OCI-LY3 (cell line): ENCODE results near the gene BRD2.

ENCODE experiments used
- H2AFZ ChIP-seq: fragments of 200-600, 300-600 bp; shearing (Covaris generic); 2 replicates; pipeline ENCODE4 v1.6.0; 2014; ENCODE audit warnings: antibody characterized with exemption, low read depth, low read length
- H3K27ac ChIP-seq: fragments of 200-600, 300-600 bp; sonication (generic); 2 replicates; pipeline ENCODE4 v1.5.1; 2014; ENCODE audit warnings: mild to moderate bottlenecking, low read length, moderate library complexity, mixed read lengths
- H3K27me3 ChIP-seq: fragments of 200-600, 300-600 bp; sonication (generic); 2 replicates; pipeline ENCODE4 v1.6.1; 2014; ENCODE audit warnings: low read depth, low read length, mixed read lengths
- H3K36me3 ChIP-seq: fragments of 200-600, 300-600 bp; sonication (generic); replicated peaks from 2 replicates; pipeline ENCODE3; 2014; ENCODE audit warnings: low read depth, low read length, mixed read lengths
- H3K4me1 ChIP-seq: fragments of 300-600, 200-600 bp; sonication (generic); 2 replicates; pipeline ENCODE4 v1.6.1; 2014; ENCODE audit warnings: low read length, mixed read lengths
- H3K4me2 ChIP-seq: fragments of 200-600, 300-600 bp; sonication (generic); 2 replicates; pipeline ENCODE4 v1.6.1; 2014; ENCODE audit warnings: low read length, mixed read lengths
- H3K4me3 ChIP-seq: fragments of 300-600, 200-600 bp; sonication (generic); 2 replicates; pipeline ENCODE4 v1.5.1; 2014; ENCODE audit warnings: antibody characterized with exemption, mild to moderate bottlenecking, low read length, moderate library complexity
- H3K79me2 ChIP-seq: fragments of 300-600, 200-600 bp; shearing (Covaris generic); 2 replicates; pipeline ENCODE4 v1.6.1; 2014; ENCODE audit warnings: mild to moderate bottlenecking, low read length, mixed read lengths
- H3K9ac ChIP-seq: fragments of 300-600, 200-600 bp; shearing (Covaris generic); 2 replicates; pipeline ENCODE4 v1.6.0; 2014; ENCODE audit warnings: mild to moderate bottlenecking, low read length, moderate library complexity
- H3K9me3 ChIP-seq: fragments of 200-600, 300-600 bp; shearing (Covaris generic); 2 replicates; pipeline ENCODE4 v1.6.1; 2014; ENCODE audit warnings: low read length, mixed read lengths; ENCODE audit not compliant: insufficient read depth
- H4K20me1 ChIP-seq: fragments of 200-600, 300-600 bp; sonication (generic); 2 replicates; pipeline ENCODE4 v1.6.1; 2016; ENCODE audit warnings: low read length, mixed read lengths; ENCODE audit not compliant: insufficient read depth
- EZH2phosphoT487 ChIP-seq: fragments of 200-600 bp; shearing (Covaris generic); IDR thresholded peaks from 2 replicates; pipeline ENCODE4 v1.6.1; 2018; ENCODE audit warnings: antibody characterized with exemption, mixed run types, low read depth
- TF ChIP-seq, protein P1 (sequence below): fragments of 200-600, 300-600 bp; sonication (generic); IDR thresholded peaks from 2 replicates; pipeline ENCODE4 v1.5.1; 2014; ENCODE audit warnings: antibody characterized with exemption, low read length, low read depth

The BRD2 gene

DNA sequence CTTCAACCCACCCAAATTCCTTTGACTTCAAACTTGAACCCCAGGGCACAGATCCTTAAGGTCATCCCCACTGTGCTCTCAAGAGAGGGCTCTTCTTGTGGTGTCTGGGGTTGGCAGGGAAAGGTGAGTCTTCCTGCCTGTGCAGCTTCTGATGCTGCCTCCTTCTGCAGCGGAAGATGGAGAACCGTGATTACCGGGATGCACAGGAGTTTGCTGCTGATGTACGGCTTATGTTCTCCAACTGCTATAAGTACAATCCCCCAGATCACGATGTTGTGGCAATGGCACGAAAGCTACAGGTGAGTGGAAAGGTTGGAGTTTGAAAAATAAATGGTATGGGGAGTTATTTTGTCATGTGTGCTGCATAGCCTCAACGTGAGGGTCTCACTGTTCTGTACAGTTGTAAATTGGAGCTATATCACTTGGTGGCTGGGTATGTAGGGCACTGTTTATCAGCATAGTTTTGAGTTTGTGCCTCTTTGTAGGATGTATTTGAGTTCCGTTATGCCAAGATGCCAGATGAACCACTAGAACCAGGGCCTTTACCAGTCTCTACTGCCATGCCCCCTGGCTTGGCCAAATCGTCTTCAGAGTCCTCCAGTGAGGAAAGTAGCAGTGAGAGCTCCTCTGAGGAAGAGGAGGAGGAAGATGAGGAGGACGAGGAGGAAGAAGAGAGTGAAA lies 9.0 kb downstream of the BRD2 start:
- Histone ChIP-seq H2AFZ (no peak overlapping the region), H3K9me3 (no peaks in the 10 kb centered on the region), H3K36me3 (peaks cover 97% of the 10 kb centered on the region), H3K27me3 (no peaks in the 10 kb centered on the region), H3K4me3 (no peak overlapping the region), H3K4me2 (no peak overlapping the region), H3K9ac (no peak overlapping the region), H4K20me1 (peaks cover 95% of the 10 kb centered on the region), H3K79me2 (peaks cover 76% of the 10 kb centered on the region), H3K4me1 (peaks cover 3% of the 10 kb centered on the region; the same call in 1 of the 2 replicates), H3K27ac (no peak overlapping the region)
- TF ChIP-seq EZH2phosphoT487 = no peak
- TF ChIP-seq, protein P1, sequence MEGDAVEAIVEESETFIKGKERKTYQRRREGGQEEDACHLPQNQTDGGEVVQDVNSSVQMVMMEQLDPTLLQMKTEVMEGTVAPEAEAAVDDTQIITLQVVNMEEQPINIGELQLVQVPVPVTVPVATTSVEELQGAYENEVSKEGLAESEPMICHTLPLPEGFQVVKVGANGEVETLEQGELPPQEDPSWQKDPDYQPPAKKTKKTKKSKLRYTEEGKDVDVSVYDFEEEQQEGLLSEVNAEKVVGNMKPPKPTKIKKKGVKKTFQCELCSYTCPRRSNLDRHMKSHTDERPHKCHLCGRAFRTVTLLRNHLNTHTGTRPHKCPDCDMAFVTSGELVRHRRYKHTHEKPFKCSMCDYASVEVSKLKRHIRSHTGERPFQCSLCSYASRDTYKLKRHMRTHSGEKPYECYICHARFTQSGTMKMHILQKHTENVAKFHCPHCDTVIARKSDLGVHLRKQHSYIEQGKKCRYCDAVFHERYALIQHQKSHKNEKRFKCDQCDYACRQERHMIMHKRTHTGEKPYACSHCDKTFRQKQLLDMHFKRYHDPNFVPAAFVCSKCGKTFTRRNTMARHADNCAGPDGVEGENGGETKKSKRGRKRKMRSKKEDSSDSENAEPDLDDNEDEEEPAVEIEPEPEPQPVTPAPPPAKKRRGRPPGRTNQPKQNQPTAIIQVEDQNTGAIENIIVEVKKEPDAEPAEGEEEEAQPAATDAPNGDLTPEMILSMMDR = no peak

DNA sequence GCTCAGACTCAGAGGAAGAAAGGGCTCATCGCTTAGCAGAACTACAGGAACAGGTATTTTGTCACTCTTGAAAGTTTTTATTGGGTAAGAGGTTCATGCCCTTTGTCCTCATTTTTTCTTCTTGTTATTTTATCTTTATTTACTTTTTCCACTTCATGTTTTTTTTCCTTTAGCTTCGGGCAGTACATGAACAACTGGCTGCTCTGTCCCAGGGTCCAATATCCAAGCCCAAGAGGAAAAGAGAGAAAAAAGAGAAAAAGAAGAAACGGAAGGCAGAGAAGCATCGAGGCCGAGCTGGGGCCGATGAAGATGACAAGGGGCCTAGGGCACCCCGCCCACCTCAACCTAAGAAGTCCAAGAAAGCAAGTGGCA lies 9.5 kb downstream of the BRD2 start:
- Histone ChIP-seq H3K27ac (no peak overlapping the region), H4K20me1 (peaks cover 91% of the 10 kb centered on the region), H3K9me3 (no peaks in the 10 kb centered on the region), H3K4me2 (no peak overlapping the region), H2AFZ (no peak overlapping the region), H3K36me3 (peaks cover 97% of the 10 kb centered on the region), H3K27me3 (no peaks in the 10 kb centered on the region), H3K4me1 (peaks cover 3% of the 10 kb centered on the region; the same call in 1 of the 2 replicates), H3K79me2 (peaks cover 70% of the 10 kb centered on the region), H3K4me3 (no peak overlapping the region), H3K9ac (no peak overlapping the region)
- TF ChIP-seq, protein P1 = no peak
- TF ChIP-seq EZH2phosphoT487 = no peak

DNA sequence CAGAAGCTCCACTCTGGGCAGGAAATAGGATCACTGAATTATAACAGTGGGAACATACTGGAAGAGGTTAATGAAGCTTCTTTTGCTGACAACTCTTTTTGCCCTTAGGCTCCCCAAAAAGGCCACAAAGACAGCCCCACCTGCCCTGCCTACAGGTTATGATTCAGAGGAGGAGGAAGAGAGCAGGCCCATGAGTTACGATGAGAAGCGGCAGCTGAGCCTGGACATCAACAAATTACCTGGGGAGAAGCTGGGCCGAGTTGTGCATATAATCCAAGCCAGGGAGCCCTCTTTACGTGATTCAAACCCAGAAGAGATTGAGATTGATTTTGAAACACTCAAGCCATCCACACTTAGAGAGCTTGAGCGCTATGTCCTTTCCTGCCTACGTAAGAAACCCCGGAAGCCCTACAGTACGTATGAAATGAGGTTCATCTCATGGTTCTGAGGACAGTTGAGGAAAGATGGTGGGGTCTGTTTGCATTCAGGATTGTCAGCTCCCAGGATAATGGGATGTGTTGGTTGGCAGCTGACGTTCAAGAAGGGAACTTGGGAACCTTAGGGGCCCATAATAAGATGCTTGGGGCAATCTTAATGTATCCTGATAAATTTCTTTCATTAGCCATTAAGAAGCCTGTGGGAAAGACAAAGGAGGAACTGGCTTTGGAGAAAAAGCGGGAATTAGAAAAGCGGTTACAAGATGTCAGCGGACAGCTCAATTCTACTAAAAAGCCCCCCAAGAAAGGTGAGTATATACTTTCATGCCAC lies 11.5 kb downstream of the BRD2 start:
- TF ChIP-seq, protein P1 = no peak
- no peak for TF ChIP-seq EZH2phosphoT487
- Histone ChIP-seq H3K79me2 (peaks cover 51% of the 10 kb centered on the region), H4K20me1 (peaks cover 81% of the 10 kb centered on the region)

DNA sequence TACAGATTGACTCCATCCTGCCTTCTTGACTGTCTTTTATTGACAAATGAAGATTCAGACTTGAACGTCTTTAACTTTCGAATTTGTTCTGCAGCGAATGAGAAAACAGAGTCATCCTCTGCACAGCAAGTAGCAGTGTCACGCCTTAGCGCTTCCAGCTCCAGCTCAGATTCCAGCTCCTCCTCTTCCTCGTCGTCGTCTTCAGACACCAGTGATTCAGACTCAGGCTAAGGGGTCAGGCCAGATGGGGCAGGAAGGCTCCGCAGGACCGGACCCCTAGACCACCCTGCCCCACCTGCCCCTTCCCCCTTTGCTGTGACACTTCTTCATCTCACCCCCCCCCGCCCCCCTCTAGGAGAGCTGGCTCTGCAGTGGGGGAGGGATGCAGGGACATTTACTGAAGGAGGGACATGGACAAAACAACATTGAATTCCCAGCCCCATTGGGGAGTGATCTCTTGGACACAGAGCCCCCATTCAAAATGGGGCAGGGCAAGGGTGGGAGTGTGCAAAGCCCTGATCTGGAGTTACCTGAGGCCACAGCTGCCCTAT lies 12.2 kb downstream of the BRD2 start:
- H3K79me2 ChIP-seq = peaks cover 44% of the 10 kb centered on the region
- H3K9ac ChIP-seq = no peak overlapping the region
- H3K27me3 ChIP-seq = no peaks in the 10 kb centered on the region
- peaks cover 72% of the 10 kb centered on the region for H3K36me3 ChIP-seq
- no peak overlapping the region for H2AFZ ChIP-seq
- H4K20me1 ChIP-seq = peaks cover 74% of the 10 kb centered on the region
- H3K4me1 ChIP-seq = no peaks in the 10 kb centered on the region
- no peaks in the 10 kb centered on the region for H3K9me3 ChIP-seq
- no peak overlapping the region for H3K27ac ChIP-seq
- no peak overlapping the region for H3K4me3 ChIP-seq
- no peak for TF ChIP-seq EZH2phosphoT487
- TF ChIP-seq, protein P1 = no peak
- H3K4me2 ChIP-seq = no peak overlapping the region

More for the DNA sequence above, 11.5 kb downstream of the BRD2 start:
- no peak overlapping the region for H3K27ac ChIP-seq
- no peak overlapping the region for H3K4me3 ChIP-seq
- no peak overlapping the region for H3K9ac ChIP-seq
- H3K4me2 ChIP-seq = no peak overlapping the region
- no peak overlapping the region for H2AFZ ChIP-seq
- H3K27me3 ChIP-seq = no peaks in the 10 kb centered on the region
- H3K9me3 ChIP-seq = no peaks in the 10 kb centered on the region
- H3K36me3 ChIP-seq = peaks cover 78% of the 10 kb centered on the region
- no peaks in the 10 kb centered on the region for H3K4me1 ChIP-seq
